ENCODE measurements around the gene GRM8.

Gene GRM8

DNA sequence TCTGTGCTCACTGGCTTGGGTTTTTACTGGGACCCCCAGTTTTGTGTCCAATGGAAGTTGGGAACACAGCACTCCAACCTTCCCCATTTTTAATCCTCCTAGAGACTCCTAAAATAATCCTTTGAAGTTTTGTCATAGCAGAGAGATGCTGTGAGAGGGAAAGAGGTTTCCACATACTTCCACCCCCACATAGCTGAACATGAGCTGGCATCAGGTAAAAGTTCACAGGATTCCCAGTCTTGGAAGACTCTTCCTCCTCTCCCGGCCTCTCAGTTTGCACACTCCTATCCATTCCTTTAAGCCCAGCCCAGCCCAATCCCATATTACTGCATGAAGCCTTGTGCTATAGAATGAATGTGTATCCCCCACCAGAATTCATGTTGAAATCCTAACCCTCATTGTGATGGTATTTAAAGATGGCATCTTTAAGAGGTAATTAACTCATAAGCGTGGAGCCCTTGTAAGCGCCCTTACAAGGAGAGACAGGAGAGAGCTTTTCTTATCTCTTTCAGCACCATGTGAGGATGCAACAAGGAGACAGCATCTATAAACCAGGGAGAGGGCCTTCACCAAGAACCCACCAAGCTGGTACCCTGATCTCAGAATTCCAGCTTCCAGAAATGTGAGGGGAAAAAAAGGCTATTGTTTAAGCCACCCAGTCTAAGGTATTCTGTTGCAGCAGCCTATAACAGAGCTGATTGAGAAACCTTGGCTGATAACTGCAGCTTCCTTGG is 22.4 kb downstream of the GRM8 start:
- DNase-seq (ENCODE audit: low read depth in 2 of 2): no peak

GRCh38 chr7:127226685-127227374 is 25.9 kb downstream of the GRM8 start:
- DNase-seq (ENCODE audit: low read depth in 2 of 2): no peak

- no peak for DNase-seq (ENCODE audit: low read depth in 2 of 2)
Measured at GRCh38 chr7:127221731-127222130, 31.0 kb downstream of the GRM8 start.

DNA sequence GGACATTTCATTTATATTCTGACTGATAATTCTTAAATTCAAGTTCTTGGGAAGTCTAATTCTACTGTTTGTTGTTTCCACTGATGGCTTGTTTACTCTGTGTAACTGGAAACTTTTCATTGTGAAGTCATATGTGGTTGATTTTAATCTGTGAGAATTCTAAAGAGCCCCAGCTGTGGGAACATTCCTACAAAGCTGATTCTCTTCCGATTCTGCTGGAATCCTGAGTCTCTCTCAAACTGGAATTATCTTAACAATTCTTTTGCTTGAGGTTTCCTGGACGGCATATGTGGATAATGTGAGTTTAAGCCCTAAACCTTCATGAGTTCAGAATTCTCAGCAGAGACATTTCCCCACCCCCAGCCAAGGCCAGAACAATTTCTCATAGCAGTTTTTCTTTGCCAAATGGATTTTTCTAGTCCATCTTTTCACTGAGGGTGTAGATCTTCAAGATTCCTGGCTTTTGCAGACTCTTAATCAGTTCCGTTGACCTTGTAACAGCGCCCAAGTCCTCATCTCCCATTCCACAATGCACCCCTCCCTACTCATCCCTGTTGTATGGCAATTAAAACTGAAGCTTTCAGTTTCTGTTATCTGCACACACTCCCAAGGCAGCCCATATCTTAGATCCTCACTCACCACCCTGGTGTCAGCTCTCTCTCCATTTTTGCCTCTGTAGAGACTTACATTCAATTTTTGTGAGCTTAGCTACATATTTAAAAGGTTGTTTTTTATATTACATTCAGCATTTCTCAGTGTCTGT is 37.6 kb downstream of the GRM8 start:
- no peak for DNase-seq (ENCODE audit: low read depth in 2 of 2)

GRCh38 chr7:127209886-127210285 is 42.9 kb downstream of the GRM8 start:
- no peak for DNase-seq (ENCODE audit: low read depth in 2 of 2)

- no peak for DNase-seq (ENCODE audit: low read depth in 2 of 2)
Measured at GRCh38 chr7:127208860-127209259, 43.9 kb downstream of the GRM8 start.

DNA sequence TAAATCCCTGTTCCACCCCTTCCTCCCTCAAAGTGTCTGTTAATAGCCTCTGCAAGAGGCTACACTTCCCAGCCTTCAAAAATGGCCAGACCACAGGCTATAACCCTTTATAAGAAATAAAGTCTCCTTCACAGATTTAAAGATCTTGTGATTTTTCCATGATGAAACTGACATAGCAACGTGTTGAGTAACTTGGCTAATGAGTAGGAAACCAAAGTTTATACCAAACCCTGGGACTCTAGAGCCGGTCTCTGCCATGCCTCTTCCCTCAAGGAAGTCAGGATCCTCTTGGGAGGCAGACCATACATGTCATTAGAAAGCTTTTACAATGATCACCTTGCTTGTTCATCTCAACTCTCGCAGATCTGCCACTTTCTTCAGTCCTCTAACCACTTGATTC is 44.4 kb downstream of the GRM8 start:
- no peak for DNase-seq (ENCODE audit: low read depth in 2 of 2)

GRCh38 chr7:127207806-127208205 is 44.9 kb downstream of the GRM8 start:
- DNase-seq (ENCODE audit: low read depth in 2 of 2): no peak

- no peak for DNase-seq (ENCODE audit: low read depth in 2 of 2)
Measured at GRCh38 chr7:127207230-127207629, 45.5 kb downstream of the GRM8 start.

DNA sequence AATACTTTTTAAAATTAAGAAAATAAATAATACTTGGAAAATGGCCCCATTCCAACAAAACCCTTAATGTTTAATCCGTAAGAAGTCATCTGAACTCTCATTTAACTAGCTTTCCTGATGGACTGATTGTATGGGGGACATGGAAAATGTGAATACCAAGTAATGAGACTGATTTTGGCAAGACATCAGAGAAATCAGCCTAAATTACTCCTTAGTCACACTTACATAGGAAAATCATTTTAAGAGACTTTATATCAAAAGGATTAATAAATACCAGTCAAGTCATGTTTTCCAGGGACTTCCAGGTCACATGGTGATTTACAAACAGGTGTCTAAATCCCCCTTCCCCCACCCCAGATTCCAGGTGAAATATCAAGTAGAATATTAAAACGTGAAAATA is 58.2 kb downstream of the GRM8 start:
- no peak for DNase-seq (ENCODE audit: low read depth in 2 of 2)

- DNase-seq (ENCODE audit: low read depth in 2 of 2): no peak
Measured at GRCh38 chr7:127189886-127190285, 62.9 kb downstream of the GRM8 start.

DNA sequence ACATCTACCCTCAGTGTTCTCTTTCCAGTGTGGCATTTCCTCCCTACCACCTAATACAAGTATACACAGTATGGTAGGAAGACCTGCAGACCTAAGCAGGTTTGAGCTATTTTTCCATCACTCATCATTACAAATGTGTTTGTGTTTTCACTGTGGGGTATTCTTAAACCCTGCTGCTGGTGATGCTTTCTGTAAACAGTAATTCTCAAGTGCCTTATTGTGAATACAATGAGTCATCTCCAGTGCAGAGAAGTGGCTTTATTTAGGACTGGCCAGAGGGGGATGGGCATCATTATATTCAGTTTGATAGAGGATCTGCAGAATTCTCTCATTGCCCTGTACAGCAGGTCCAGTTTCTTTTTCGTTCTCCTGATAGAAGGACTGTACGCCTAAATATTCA is 63.7 kb downstream of the GRM8 start:
- no peak for DNase-seq (ENCODE audit: low read depth in 2 of 2)

- DNase-seq (ENCODE audit: low read depth in 2 of 2): no peak
Measured at GRCh38 chr7:127187740-127188139, 65.0 kb downstream of the GRM8 start.

DNA sequence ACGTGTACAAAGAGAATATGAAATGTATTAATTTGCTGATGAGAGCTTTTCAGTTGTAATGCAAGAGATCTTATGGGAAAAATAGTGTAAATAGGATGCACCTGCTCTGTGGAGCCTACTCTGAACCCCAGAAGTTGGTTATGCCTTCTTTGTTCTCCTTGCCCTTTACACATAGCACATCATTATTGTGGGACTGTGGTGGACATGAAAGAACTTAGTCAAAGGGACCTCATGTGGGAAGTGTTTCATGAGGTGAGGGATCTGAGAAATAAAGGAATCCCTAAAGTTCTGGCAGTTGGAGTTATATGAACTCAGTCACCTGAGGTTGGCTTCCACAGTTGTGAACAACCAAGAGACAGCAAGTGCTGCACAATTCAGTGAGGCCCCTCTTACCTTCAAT is 66.1 kb downstream of the GRM8 start:
- DNase-seq (ENCODE audit: low read depth in 2 of 2): no peak

- DNase-seq (ENCODE audit: low read depth in 2 of 2): no peak
Measured at GRCh38 chr7:127177156-127177555, 75.6 kb downstream of the GRM8 start.

DNA sequence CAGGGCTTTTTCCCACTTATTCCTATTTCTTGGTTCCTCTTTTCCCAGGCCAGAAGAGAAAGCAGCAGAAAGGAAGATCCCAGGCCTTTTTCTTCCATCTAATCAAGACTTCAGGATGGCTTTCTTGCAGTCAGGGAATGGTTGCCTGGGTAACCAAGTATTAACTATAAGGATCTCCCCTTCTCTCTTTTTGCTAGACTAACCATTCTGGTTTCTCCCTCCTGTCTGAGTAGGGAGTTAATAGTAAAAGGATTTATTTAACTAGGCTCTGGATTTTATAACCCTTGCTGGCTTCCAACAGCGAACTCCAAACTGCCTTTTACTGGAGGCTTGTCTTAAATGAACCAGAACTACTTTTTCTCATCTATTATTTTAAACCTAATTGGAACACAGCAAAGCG is 90.4 kb downstream of the GRM8 start:
- no peak for DNase-seq (ENCODE audit: low read depth in 2 of 2)

GRCh38 chr7:127158659-127159058 is 94.1 kb downstream of the GRM8 start:
- DNase-seq (ENCODE audit: low read depth in 2 of 2): no peak

DNA sequence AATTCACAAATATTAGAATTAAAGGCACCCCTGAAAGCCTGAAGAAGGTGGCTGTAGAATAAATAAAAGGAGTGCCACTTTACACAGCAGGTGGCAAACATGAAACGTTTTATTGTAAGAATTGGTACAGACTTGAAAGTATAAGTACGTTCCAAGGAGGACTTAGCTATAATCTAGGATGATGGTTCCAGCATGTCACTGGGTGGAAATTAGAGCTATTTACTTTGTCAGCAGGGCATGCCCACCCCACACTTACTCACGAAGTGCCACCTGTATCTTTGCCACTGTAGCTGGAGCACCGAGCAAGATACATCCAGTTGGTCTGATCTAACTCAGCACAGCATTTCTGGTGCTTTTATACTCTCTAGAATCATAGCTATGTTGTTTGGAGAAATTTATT is 97.8 kb downstream of the GRM8 start:
- no peak for DNase-seq (ENCODE audit: low read depth in 2 of 2)

- DNase-seq (ENCODE audit: low read depth in 2 of 2): no peak
Measured at GRCh38 chr7:127154101-127154500, 98.6 kb downstream of the GRM8 start.

GRCh38 chr7:127153315-127153714 is 99.4 kb downstream of the GRM8 start:
- no peak for DNase-seq (ENCODE audit: low read depth in 2 of 2)

DNA sequence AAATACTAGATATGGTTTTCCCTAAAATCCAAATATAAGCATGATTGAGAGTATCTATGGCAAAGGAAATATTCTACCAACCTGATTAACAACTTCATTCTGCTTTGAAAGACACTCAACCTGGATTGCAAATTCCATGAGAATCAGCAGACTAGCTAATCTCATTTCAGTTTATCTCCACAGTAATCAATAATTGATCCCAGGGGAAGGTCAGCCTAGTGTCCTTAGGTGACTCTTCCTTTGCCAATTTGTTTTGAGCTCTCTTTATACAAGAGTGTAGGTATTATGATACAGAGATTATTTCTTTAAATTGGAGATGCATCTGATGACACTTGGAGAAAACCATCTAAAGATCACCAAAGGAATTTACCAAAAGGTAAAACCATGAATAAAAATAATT is 100.3 kb downstream of the GRM8 start:
- no peak for DNase-seq (ENCODE audit: low read depth in 2 of 2)

DNA sequence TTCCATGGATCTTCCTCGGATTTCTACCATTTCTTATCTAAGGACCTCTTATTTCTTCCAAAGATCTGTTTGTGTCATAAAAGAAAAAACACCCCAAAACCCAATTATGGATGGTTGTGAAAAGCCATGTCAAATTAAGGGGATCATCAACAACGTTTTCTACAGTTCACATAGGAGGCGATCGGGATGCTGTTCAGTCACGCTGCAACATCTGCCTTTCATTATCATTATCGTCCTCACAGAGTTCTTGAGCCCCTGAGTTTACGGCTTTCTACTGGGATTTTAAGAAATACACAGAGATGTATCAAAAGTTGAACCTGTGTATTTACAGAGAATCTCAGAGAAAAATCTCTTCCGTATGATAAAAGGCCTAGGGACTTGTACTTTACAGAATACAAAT is 101.4 kb downstream of the GRM8 start:
- no peak for DNase-seq (ENCODE audit: low read depth in 2 of 2)

GRCh38 chr7:127150543-127150942 is 102.2 kb downstream of the GRM8 start:
- DNase-seq (ENCODE audit: low read depth in 2 of 2): no peak
